ENCODE results near the gene TRPM3.

Gene TRPM3

DNA sequence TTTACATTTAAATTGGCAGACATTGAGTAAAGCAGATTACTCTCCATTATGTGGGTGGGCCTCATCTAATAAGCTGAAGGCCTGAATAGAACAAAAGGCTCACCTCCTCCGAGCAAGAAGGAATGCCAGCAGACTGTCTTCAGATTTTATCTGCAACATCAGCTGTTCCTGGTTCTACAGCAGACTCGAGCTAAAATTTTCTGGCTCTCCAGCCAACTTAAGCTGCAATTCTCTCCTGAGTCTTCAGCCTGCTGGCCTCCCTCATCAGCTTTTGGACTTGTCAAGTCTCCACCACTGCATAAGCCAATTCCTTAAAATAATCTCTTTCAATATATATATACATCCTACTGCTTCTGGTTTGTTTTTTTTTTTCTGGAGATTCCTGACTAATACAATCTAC lies 12.5 kb downstream of the TRPM3 start:
- H2BK5ac ChIP-seq (ENCODE audit: low read depth, low read length, poor library complexity), result no peak overlapping the region
- no peak overlapping the region for H3K4ac ChIP-seq (ENCODE audit: low read depth, low read length)
- no peak overlapping the region for H3K14ac ChIP-seq (ENCODE audit: low read length)
- H3K4me2 ChIP-seq (ENCODE audit: low read length), result no peak overlapping the region
- no peaks in the 10 kb centered on the region for H3K79me1 ChIP-seq (ENCODE audit: low read length)
- no peak overlapping the region for H3K18ac ChIP-seq (ENCODE audit: low read length)
- no peak overlapping the region for H2BK120ac ChIP-seq (ENCODE audit: insufficient read depth, low read length, poor library complexity)
- H4K8ac ChIP-seq (ENCODE audit: low read depth, low read length), result peak overlapping the region; percentile 28
- H3K79me2 ChIP-seq (ENCODE audit: control insufficient read depth, insufficient read depth, low read length, poor library complexity), result no peaks in the 10 kb centered on the region
- H3K27ac ChIP-seq (ENCODE audit: low read depth, low read length), result no peak overlapping the region
- H3K4me1 ChIP-seq (ENCODE audit: control insufficient read depth in 1 of 2, insufficient read depth in 2 of 2, low read length in 2 of 2), result peaks cover 0 to 3% of the 10 kb centered on the region in 2 experiments
- H2AK5ac ChIP-seq (ENCODE audit: low read length), result no peak overlapping the region
- H3K36me3 ChIP-seq (ENCODE audit: control insufficient read depth in 1 of 2, insufficient read depth in 2 of 2, low read length in 2 of 2), result no peaks in the 10 kb centered on the region
- no peak overlapping the region for H2BK12ac ChIP-seq (ENCODE audit: low read length)
- no peak overlapping the region for H4K12ac ChIP-seq (ENCODE audit: low read depth, low read length)
- H2AFZ ChIP-seq (ENCODE audit: insufficient read depth, low read length, poor library complexity), result no peak overlapping the region
- H3K9ac ChIP-seq (ENCODE audit: low read length), result no peak overlapping the region
- peak in 1 of 2 donors; percentile 7 for DNase-seq
- no peaks in the 10 kb centered on the region for H3K27me3 ChIP-seq (ENCODE audit: insufficient read depth, low read length)
- no peak overlapping the region for H3K23ac ChIP-seq (ENCODE audit: low read length)
- H3K4me3 ChIP-seq (ENCODE audit: low read depth, low read length), result no peak overlapping the region
- no CpG with 5 or more reads among the region's 2 CpGs for WGBS (ENCODE audit: extremely low coverage, insufficient coverage, insufficient read length)
- no peaks in the 10 kb centered on the region for H3K9me3 ChIP-seq (ENCODE audit: insufficient read depth, low read depth, low read length)
- H4K91ac ChIP-seq (ENCODE audit: low read depth, low read length), result no peak overlapping the region

DNA sequence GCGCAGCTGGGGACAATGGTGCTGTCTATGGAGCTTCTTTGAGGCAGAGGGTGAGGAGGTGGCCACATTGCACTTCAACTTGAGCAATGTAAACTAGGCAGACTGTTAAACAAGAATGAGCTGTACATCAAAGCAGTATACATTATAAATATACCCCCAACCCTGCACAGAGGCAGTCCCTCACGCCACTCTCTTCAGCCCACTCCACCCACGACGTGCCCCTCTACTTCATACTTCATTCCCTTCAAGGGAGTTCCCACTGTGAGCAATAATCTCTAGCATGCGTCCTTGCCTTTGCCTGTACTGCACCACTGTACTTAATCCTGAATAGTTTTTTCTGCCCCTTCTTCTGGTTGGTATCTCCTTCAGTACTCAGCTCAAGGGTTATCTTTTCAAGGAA lies 14.4 kb downstream of the TRPM3 start:
- no peak for DNase-seq
- Histone ChIP-seq H2BK12ac (ENCODE audit: low read length) (no peak overlapping the region), H3K4me3 (ENCODE audit: low read depth, low read length) (no peak overlapping the region), H3K27me3 (ENCODE audit: insufficient read depth, low read length) (no peaks in the 10 kb centered on the region), H3K79me2 (ENCODE audit: control insufficient read depth, insufficient read depth, low read length, poor library complexity) (no peaks in the 10 kb centered on the region), H4K8ac (ENCODE audit: low read depth, low read length) (no peak overlapping the region), H3K36me3 (ENCODE audit: control insufficient read depth in 1 of 2, insufficient read depth in 2 of 2, low read length in 2 of 2) (no peaks in the 10 kb centered on the region), H3K9ac (ENCODE audit: low read length) (no peak overlapping the region), H4K12ac (ENCODE audit: low read depth, low read length) (no peak overlapping the region), H2BK5ac (ENCODE audit: low read depth, low read length, poor library complexity) (no peak overlapping the region), H4K91ac (ENCODE audit: low read depth, low read length) (no peak overlapping the region), H3K4me2 (ENCODE audit: low read length) (no peak overlapping the region), H2AK5ac (ENCODE audit: low read length) (no peak overlapping the region), H3K4ac (ENCODE audit: low read depth, low read length) (no peak overlapping the region), H2BK120ac (ENCODE audit: insufficient read depth, low read length, poor library complexity) (no peak overlapping the region), H2AFZ (ENCODE audit: insufficient read depth, low read length, poor library complexity) (no peak overlapping the region), H3K79me1 (ENCODE audit: low read length) (no peaks in the 10 kb centered on the region), H3K23ac (ENCODE audit: low read length) (no peak overlapping the region), H3K4me1 (ENCODE audit: control insufficient read depth in 1 of 2, insufficient read depth in 2 of 2, low read length in 2 of 2) (no peaks in the 10 kb centered on the region), H3K9me3 (ENCODE audit: insufficient read depth, low read depth, low read length) (no peaks in the 10 kb centered on the region), H3K27ac (ENCODE audit: low read depth, low read length) (no peak overlapping the region), H3K14ac (ENCODE audit: low read length) (no peak overlapping the region), H3K18ac (ENCODE audit: low read length) (no peak overlapping the region)
- WGBS (ENCODE audit: extremely low coverage, insufficient coverage, insufficient read length), result no CpG with 5 or more reads among the region's 5 CpGs

DNA sequence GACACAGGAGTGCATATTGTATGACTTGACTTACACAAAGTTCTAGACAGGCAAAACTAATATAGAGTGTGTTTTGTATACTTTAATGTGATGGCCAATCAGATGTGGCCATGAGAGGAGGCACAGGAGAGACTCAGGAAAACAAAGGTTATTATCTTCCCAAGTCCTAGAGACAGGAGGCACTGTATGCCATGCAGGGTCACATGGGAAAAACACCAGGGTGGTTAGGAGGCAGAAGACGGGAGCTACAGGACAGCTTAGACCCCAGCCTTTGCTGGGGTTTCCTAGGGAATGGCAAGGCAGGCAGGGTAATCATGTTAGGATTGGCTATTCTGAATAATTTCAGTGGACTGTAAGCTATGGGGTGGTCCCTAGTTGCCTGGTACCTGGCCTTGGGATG lies 16.2 kb downstream of the TRPM3 start:
- WGBS (ENCODE audit: extremely low coverage, insufficient coverage, insufficient read length), result no CpG with 5 or more reads among the region's 1 CpG
- Histone ChIP-seq H2AK5ac (ENCODE audit: low read length) (no peak overlapping the region), H3K27me3 (ENCODE audit: insufficient read depth, low read length) (no peaks in the 10 kb centered on the region)

DNA sequence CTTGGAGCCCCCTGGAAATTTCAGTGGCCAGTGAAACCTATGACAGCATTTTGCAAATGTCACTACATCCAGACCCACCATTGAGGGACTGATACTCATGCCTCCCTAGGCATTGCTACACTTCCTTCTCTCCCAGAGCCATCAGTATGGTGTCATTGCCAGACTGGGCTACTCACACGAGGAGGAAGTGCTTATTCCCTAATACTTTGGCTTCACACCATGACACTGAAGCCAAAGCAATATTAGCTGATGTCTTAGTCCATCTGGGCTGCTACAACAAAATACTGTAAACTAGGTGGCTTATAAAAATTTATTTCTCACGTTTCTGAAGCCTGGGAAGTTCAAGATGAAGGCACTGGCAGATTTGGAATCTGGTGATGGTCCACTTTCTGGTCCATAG lies 22.6 kb downstream of the TRPM3 start:
- no peak overlapping the region for H2BK12ac ChIP-seq (ENCODE audit: low read length)
- no peaks in the 10 kb centered on the region for H3K79me2 ChIP-seq (ENCODE audit: control insufficient read depth, insufficient read depth, low read length, poor library complexity)
- H3K9me3 ChIP-seq (ENCODE audit: insufficient read depth, low read depth, low read length), result no peaks in the 10 kb centered on the region
- H3K9ac ChIP-seq (ENCODE audit: low read length), result no peak overlapping the region
- H3K79me1 ChIP-seq (ENCODE audit: low read length), result no peaks in the 10 kb centered on the region
- no peak for DNase-seq
- no peak overlapping the region for H3K4me3 ChIP-seq (ENCODE audit: low read depth, low read length)
- H2BK5ac ChIP-seq (ENCODE audit: low read depth, low read length, poor library complexity), result no peak overlapping the region
- no peak overlapping the region for H4K8ac ChIP-seq (ENCODE audit: low read depth, low read length)
- H3K4ac ChIP-seq (ENCODE audit: low read depth, low read length), result no peak overlapping the region
- no peaks in the 10 kb centered on the region for H3K27me3 ChIP-seq (ENCODE audit: insufficient read depth, low read length)
- no peak overlapping the region for H2BK120ac ChIP-seq (ENCODE audit: insufficient read depth, low read length, poor library complexity)
- H4K91ac ChIP-seq (ENCODE audit: low read depth, low read length), result no peak overlapping the region
- no peak overlapping the region for H3K4me2 ChIP-seq (ENCODE audit: low read length)
- H2AK5ac ChIP-seq (ENCODE audit: low read length), result no peak overlapping the region
- H2AFZ ChIP-seq (ENCODE audit: insufficient read depth, low read length, poor library complexity), result no peak overlapping the region
- no peak overlapping the region for H4K12ac ChIP-seq (ENCODE audit: low read depth, low read length)
- H3K36me3 ChIP-seq (ENCODE audit: control insufficient read depth in 1 of 2, insufficient read depth in 2 of 2, low read length in 2 of 2), result no peaks in the 10 kb centered on the region
- WGBS (ENCODE audit: extremely low coverage, insufficient coverage, insufficient read length), result no CpG with 5 or more reads among the region's 2 CpGs
- H3K14ac ChIP-seq (ENCODE audit: low read length), result no peak overlapping the region
- H3K18ac ChIP-seq (ENCODE audit: low read length), result no peak overlapping the region
- H3K23ac ChIP-seq (ENCODE audit: low read length), result no peak overlapping the region
- H3K27ac ChIP-seq (ENCODE audit: low read depth, low read length), result no peak overlapping the region
- no peaks in the 10 kb centered on the region for H3K4me1 ChIP-seq (ENCODE audit: control insufficient read depth in 1 of 2, insufficient read depth in 2 of 2, low read length in 2 of 2)

More for the DNA sequence above, 16.2 kb downstream of the TRPM3 start:
- H2BK120ac ChIP-seq (ENCODE audit: insufficient read depth, low read length, poor library complexity), result no peak overlapping the region
- no peaks in the 10 kb centered on the region for H3K36me3 ChIP-seq (ENCODE audit: control insufficient read depth in 1 of 2, insufficient read depth in 2 of 2, low read length in 2 of 2)
- H3K4me2 ChIP-seq (ENCODE audit: low read length), result no peak overlapping the region
- H3K23ac ChIP-seq (ENCODE audit: low read length), result no peak overlapping the region
- H4K91ac ChIP-seq (ENCODE audit: low read depth, low read length), result no peak overlapping the region
- H4K8ac ChIP-seq (ENCODE audit: low read depth, low read length), result no peak overlapping the region
- H2AFZ ChIP-seq (ENCODE audit: insufficient read depth, low read length, poor library complexity), result no peak overlapping the region
- no peak overlapping the region for H3K4ac ChIP-seq (ENCODE audit: low read depth, low read length)
- no peak overlapping the region for H2BK5ac ChIP-seq (ENCODE audit: low read depth, low read length, poor library complexity)
- H3K9me3 ChIP-seq (ENCODE audit: insufficient read depth, low read depth, low read length), result no peaks in the 10 kb centered on the region
- no peak overlapping the region for H3K27ac ChIP-seq (ENCODE audit: low read depth, low read length)
- no peaks in the 10 kb centered on the region for H3K79me1 ChIP-seq (ENCODE audit: low read length)
- H3K9ac ChIP-seq (ENCODE audit: low read length), result no peak overlapping the region
- H3K79me2 ChIP-seq (ENCODE audit: control insufficient read depth, insufficient read depth, low read length, poor library complexity), result no peaks in the 10 kb centered on the region
- no peak overlapping the region for H3K14ac ChIP-seq (ENCODE audit: low read length)
- H2BK12ac ChIP-seq (ENCODE audit: low read length), result no peak overlapping the region
- no peak for DNase-seq
- no peak overlapping the region for H3K4me3 ChIP-seq (ENCODE audit: low read depth, low read length)
- no peak overlapping the region for H4K12ac ChIP-seq (ENCODE audit: low read depth, low read length)
- H3K4me1 ChIP-seq (ENCODE audit: control insufficient read depth in 1 of 2, insufficient read depth in 2 of 2, low read length in 2 of 2), result no peaks in the 10 kb centered on the region
- H3K18ac ChIP-seq (ENCODE audit: low read length), result no peak overlapping the region
